Endothelial cell of umbilical vein (primary cell): ENCODE data around the gene PFKP. TPM values are rescaled to one million over a fixed set of nuclear protein-coding genes. Genes with fewer than 3 reads are reported as not detected.

ENCODE experiments used
- BruUV-seq: library from RNA; stranded (reverse); fragments of 400-500 nt; replicated peaks from 2 replicates; lab custom pipeline; 2021; lab: Mats Ljungman, UMichigan
- CTCF ChIA-PET: fragments of 300-600, 350-600 bp; sonication (Branson Sonifier 250); formaldehyde crosslinking; loops from one replicate; lab custom pipeline; 2021; ENCODE audit warnings: antibody characterized with exemption, inconsistent platforms; lab: Charles Lee
- POLR2A ChIA-PET: fragments of 300-600, 350-600 bp; sonication (Branson Sonifier 250); formaldehyde crosslinking; loops from one replicate; lab custom pipeline; 2021; ENCODE audit warnings: antibody characterized with exemption, inconsistent platforms; lab: Charles Lee
- DNase-seq: peaks from one replicate; pipeline ENCODE4 v3.0.0-alpha.2; 2011; ENCODE audit warnings: low read depth, low spot score
- FAIRE-seq: peaks from 2 replicates; lab custom pipeline; 2011; peaks lifted over from hg19 to GRCh38; lab: Jason Lieb, UNC
- H2AFZ ChIP-seq: 2 replicates; pipeline ENCODE4 v1.6.0; 2012; ENCODE audit warnings: low read depth, low read length, control low read depth, inconsistent platforms
- H3K27ac ChIP-seq: 2 replicates; pipeline ENCODE4 v1.5.1; 2011; ENCODE audit warnings: low read depth, mild to moderate bottlenecking, control low read depth, low read length, moderate library complexity; ENCODE audit not compliant: insufficient read depth
- H3K27me3 ChIP-seq, 2 experiments: 2 replicates each; pipeline versions ENCODE4 v1.6.0 to v1.6.1; 2011; ENCODE audit warnings: low read length in 2 of 2, mixed read lengths in 1 of 2; ENCODE audit not compliant: control insufficient read depth in 2 of 2, insufficient read depth in 2 of 2
- H3K36me3 ChIP-seq, 2 experiments: 2 replicates in 1 of 2; 3 replicates in 1 of 2; pipeline ENCODE4 v1.5.1; 2011; ENCODE audit warnings: low read length in 2 of 2, mild to moderate bottlenecking in 1 of 2, moderate library complexity in 1 of 2; ENCODE audit not compliant: control insufficient read depth in 2 of 2, insufficient read depth in 2 of 2; ENCODE audit errors: extremely low read depth in 1 of 2
- H3K4me1 ChIP-seq: 3 replicates; pipeline ENCODE4 v1.5.1; 2011; ENCODE audit warnings: mild to moderate bottlenecking, low read length; ENCODE audit not compliant: control insufficient read depth, insufficient read depth; ENCODE audit errors: extremely low read depth
- H3K4me2 ChIP-seq: 2 replicates; pipeline ENCODE4 v1.6.1; 2011; ENCODE audit warnings: low read length, control low read depth, mixed read lengths; ENCODE audit not compliant: insufficient read depth
- H3K4me3 ChIP-seq, 3 experiments: fragments of 200-600 bp in 1 of 3; sonication (generic), shearing (Covaris generic) in 1 of 3; replicated peaks in 1 of 3; 2 replicates each; pipeline ENCODE4 v1.5.1; 2011 to 2016; ENCODE audit warnings: control low read depth in 3 of 3, low read length in 3 of 3, mild to moderate bottlenecking in 2 of 3, inconsistent platforms in 1 of 3, low read depth in 1 of 3, moderate library complexity in 1 of 3; ENCODE audit not compliant: insufficient read depth in 1 of 3
- H3K79me2 ChIP-seq: 2 replicates; pipeline ENCODE4 v1.6.0; 2012; ENCODE audit warnings: low read length, inconsistent platforms; ENCODE audit not compliant: control insufficient read depth, insufficient read depth
- H3K9ac ChIP-seq: replicated peaks from 2 replicates; pipeline ENCODE3; 2011; ENCODE audit warnings: low read length, control low read depth; ENCODE audit not compliant: insufficient read depth; ENCODE audit errors: extremely low read depth
- H3K9me1 ChIP-seq: replicated peaks from 3 replicates; pipeline ENCODE4 v1.6.0; 2011; ENCODE audit warnings: mild to moderate bottlenecking, low read length; ENCODE audit not compliant: control insufficient read depth, insufficient read depth; ENCODE audit errors: extremely low read depth
- H3K9me3 ChIP-seq: replicated peaks from 2 replicates; pipeline ENCODE4 v1.5.1; 2012; ENCODE audit warnings: low read length, inconsistent platforms; ENCODE audit not compliant: control insufficient read depth, insufficient read depth
- H4K20me1 ChIP-seq: replicated peaks from 2 replicates; pipeline ENCODE3; 2011; ENCODE audit warnings: mild to moderate bottlenecking, low read length; ENCODE audit not compliant: control insufficient read depth, insufficient read depth; ENCODE audit errors: extremely low read depth
- EZH2 ChIP-seq: IDR thresholded peaks from 2 replicates; pipeline ENCODE4 v1.6.1; 2012; ENCODE audit warnings: borderline replicate concordance, low read depth, mild to moderate bottlenecking, moderate library complexity, low read length, inconsistent platforms; ENCODE audit not compliant: severe bottlenecking
- FOS ChIP-seq: IDR thresholded peaks from 2 replicates; pipeline ENCODE4 v1.6.1; 2011; ENCODE audit warnings: mild to moderate bottlenecking, low read length, moderate library complexity, borderline replicate concordance; ENCODE audit not compliant: insufficient read depth
- GATA2 ChIP-seq: IDR thresholded peaks from 2 replicates; pipeline ENCODE4 v1.7.0; 2011; ENCODE audit warnings: low read depth, mild to moderate bottlenecking, moderate library complexity, mixed read lengths, low read length; ENCODE audit not compliant: insufficient read length, insufficient read depth
- POLR2A ChIP-seq: IDR thresholded peaks from 2 replicates; pipeline ENCODE4 v1.6.1; 2012; ENCODE audit warnings: low read depth, mild to moderate bottlenecking, control low read depth, low read length
- POLR2AphosphoS5 ChIP-seq: IDR thresholded peaks from 2 replicates; pipeline ENCODE4 v1.6.1; 2012; ENCODE audit warnings: low read depth, mild to moderate bottlenecking, control low read depth, low read length, moderate library complexity; ENCODE audit not compliant: insufficient read depth
- dilution Hi-C: fragments of 300-500 bp; cut with MboI; formaldehyde crosslinking; loops from one replicate; pipeline ENCODE4 v1.15.0; 2019; ENCODE audit warnings: low sequenced_read_pairs; ENCODE audit not compliant: extremely low pct_ligation_motif_present
- intact Hi-C: fragments of 100-400 bp; cut with micrococcal nuclease; formaldehyde crosslinking; loops from one replicate; pipeline ENCODE4 v1.10.0; 2022
- polyA plus RNA-seq, 4 experiments: library from polyadenylated mRNA; depleted of rRNA in 3 of 4; stranded (reverse) in 3 of 4; unstranded in 1 of 4; fragments of >200 nt; gene quantifications; 2 replicates each; pipeline versions ENCODE4 v1.2.1 to v1.2.3, GENCODE V29; 2011 to 2012; ENCODE audit warnings: missing spikeins in 1 of 4
- total RNA-seq: library from RNA; stranded (reverse); gene quantifications from 2 replicates; pipeline ENCODE4 v1.2.3, GENCODE V29; 2021
- TF ChIP-seq, protein P1 (sequence below): IDR thresholded peaks from 2 replicates; pipeline ENCODE4 v1.6.1; 2011; ENCODE audit not compliant: insufficient read depth, insufficient read length

PFKP gene
- total and polyA plus RNA-seq, 2 donors (not counting 3 experiments of a cell fraction or from before 2014, with no cell fraction given) = 185 to 359 TPM

DNA sequence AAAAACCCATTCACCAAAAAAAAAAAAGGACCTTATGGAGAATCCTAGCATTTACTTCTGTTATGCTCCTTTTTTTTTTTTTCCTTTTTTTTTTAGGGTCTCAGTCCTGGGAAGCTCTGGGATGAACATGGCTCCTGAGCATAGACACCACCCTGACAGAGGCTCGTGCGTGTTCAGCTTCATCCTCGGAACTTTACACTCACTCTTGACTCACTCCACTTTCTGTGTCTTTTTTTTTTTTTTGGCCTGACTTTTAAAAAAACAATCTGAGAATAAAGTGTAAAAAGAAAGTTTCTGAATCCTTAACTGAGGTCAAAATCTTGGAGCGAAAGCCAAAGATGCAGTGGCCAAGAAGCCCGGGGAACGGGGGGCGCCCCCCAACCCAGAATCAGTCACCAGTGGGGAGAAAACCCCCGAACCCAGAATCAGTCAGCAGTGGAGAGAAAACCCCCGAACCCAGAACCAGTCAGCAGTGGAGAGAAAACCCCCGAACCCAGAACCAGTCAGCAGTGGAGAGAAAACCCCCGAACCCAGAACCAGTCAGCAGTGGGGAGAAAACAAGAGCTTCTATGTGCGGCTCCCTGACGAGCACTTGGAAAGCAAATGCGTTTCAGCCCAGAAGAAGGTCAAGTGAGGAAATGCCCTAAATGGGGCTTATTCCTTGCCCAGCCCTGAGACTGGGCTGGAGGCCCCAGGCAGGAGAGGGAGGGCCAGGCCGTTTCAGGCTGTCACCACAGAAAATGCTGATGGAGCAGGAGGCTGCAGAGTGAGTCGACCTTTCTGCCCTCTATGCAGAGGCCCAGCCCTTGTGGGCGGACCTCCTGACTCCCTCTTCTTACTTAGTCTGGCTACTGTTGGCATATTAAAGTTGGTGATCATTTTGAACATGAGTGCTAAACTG is 19.0 kb upstream of the PFKP start:
- Histone ChIP-seq H3K4me2 (no peak overlapping the region), H3K27me3 (no peaks in the 10 kb centered on the region), H3K79me2 (no peaks in the 10 kb centered on the region), H3K4me3 (no peak overlapping the region), H3K27ac (no peak overlapping the region), H3K9ac (no peak overlapping the region), H4K20me1 (no peaks in the 10 kb centered on the region), H3K4me1 (peaks cover 24% of the 10 kb centered on the region), H2AFZ (peak overlapping the region; percentile 53), H3K9me1 (no peaks in the 10 kb centered on the region), H3K9me3 (no peaks in the 10 kb centered on the region), H3K36me3 (no peaks in the 10 kb centered on the region)
- DNase-seq = no peak
- ChIA-PET POLR2A (interaction anchor here (0.6 kb wide), 1 partner anchor 23 kb away, joined by 6 read pairs; no protein-coding TSS in a partner anchor), CTCF (interaction anchor here (1.4 kb wide), 1 partner anchor 24 kb away, joined by 3 read pairs; no protein-coding TSS in a partner anchor)
- no TSS peak for BruUV-seq
- TF ChIP-seq FOS (peak; percentile 53), POLR2A (no peak)
- intact Hi-C loops = no loop called here
- dilution Hi-C loops = loop anchor here (25.0 kb wide), 1 partner anchor 211 kb away; no protein-coding TSS in a partner anchor
- peak; percentile 67 for FAIRE-seq

DNA sequence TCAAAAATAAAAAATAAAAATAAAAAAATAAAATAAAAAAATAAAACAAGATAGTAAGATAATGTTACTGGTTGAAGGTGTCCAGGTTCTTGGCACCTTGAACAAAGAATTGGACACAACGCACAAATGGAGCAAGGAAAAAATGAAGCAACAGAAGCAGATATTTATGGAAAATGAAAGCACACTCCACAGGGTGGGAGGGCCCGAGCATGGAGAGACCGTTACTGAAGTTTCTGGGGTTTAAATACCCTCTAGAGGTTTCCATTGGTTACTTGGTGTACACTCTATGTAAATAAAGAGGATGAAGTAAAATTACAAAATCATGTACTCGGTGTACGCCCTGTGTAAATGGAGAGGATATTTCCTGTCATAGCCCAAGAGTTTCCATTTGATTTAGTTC is 15.7 kb upstream of the PFKP start:
- Histone ChIP-seq H3K4me2 (no peak overlapping the region), H3K36me3 (no peaks in the 10 kb centered on the region), H3K4me3 (no peak overlapping the region), H3K79me2 (no peaks in the 10 kb centered on the region), H3K27ac (no peak overlapping the region), H3K9ac (no peak overlapping the region), H3K4me1 (peaks cover 21% of the 10 kb centered on the region), H4K20me1 (no peaks in the 10 kb centered on the region), H3K27me3 (no peaks in the 10 kb centered on the region), H3K9me1 (no peaks in the 10 kb centered on the region), H2AFZ (no peak overlapping the region), H3K9me3 (no peaks in the 10 kb centered on the region)
- no TSS peak for BruUV-seq
- FAIRE-seq = no peak
- ChIA-PET POLR2A (no interaction called here), CTCF (no interaction called here)
- DNase-seq = no peak
- intact Hi-C loops (loop anchor here (5.0 kb wide), 1 partner anchor 1629 kb away; no protein-coding TSS in a partner anchor), dilution Hi-C loops (no loop called here)
- no peak for TF ChIP-seq POLR2AphosphoS5
- TF ChIP-seq GATA2 = no peak
- TF ChIP-seq POLR2A = no peak
- TF ChIP-seq, protein P1, sequence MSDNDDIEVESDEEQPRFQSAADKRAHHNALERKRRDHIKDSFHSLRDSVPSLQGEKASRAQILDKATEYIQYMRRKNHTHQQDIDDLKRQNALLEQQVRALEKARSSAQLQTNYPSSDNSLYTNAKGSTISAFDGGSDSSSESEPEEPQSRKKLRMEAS = no peak
- no peak for TF ChIP-seq EZH2
